ENCODE data around the gene PCNT.
A peak's percentile ranks its signal among the peaks of the same experiment; 100 is the strongest.
"Not testable (repeated sequence)": the region's sequence is repeated elsewhere in the genome, so short reads cannot be mapped to it uniquely, and the experiment has no call there.

Gene PCNT

GRCh38 chr21:46455575-46456385, 131.8 kb downstream of the PCNT start:
- no peak for DNase-seq

- DNase-seq, result no peak
These were observed 132.8 kb downstream of the PCNT start for GRCh38 chr21:46456750-46457149.

DNA sequence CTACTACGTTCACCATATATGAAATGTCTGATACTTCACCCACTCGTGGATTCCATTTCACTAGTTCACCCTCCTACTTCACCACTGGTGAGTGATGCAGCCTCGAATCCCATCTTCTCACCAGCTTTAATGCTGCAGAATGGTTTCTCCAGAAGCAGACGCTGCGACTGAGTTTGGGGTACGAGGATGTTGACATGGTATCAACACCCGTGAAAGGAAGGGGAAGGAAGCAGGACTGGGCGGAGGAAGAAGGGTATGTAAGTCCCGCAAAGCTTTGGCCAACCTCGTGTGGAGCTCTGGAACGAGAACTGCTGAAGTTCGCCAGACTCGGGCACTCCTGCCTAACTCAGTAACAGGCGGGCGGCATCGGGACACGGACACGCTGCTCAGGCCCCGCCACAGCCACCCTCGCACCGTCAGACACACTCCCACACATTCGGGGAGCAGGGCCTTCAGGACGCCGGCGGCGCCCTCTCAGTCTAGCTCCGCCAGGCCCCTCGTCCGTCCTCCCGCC, 133.9 kb downstream of the PCNT start:
- DNase-seq, result no peak

DNA sequence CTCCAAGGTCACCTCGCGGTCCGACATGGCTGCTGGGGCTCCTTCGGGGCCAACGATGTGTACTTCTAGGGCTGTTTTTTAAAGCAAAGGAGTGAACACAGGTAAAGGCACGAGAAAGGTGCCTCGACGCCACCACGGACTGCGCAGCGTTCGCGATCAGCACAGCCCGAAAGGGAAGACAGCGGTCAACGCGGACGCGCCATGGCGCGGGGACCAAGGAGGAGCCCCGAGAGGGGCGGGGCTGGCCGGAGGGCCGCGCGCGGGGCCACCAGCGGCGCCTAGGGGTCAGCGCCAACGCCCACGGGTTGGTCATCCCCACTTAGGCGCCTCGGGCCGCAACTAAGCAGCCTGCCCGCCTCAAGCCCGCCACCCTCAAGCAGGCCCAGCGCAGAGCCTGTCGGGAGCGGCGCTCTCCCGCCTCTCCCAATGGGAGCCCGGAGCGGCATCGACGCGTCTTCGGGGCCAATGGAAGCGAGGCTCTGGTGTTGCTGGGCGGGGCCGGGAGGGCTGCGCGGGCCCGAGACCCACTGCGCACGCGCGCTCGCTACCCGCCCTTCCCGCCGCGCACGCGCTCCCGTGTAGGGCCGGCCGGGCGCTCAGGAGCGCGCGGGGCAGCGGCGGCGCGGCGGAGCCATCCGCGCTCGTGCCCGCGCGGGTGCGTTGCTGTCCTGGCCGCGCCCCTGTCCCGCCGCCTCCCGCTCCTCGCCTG, 134.5 kb downstream of the PCNT start, which contains the start of gene DIP2A:
TSS of gene DIP2A (plus strand) at position 577 of the 709 bp plus-strand sequence. CDS start 241 bp downstream, outside the sequence.
- peak; percentile 51 for DNase-seq

DNA sequence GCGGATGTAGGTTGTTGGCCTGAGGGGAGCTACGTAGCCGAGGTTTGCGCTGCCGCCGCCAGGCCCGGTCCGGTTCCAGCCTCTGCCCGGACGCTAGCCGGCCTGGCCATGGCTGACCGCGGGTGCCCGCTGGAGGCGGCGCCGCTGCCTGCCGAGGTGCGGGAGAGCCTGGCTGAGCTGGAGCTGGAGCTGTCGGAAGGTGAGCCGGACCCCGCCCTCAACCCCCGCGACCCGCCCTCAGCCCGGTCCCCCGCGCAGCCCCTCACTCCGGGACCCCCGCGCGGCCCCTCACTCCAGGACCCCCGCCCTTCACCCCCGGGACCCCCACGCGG, 135.0 kb downstream of the PCNT start:
- DNase-seq, result no peak

DNA sequence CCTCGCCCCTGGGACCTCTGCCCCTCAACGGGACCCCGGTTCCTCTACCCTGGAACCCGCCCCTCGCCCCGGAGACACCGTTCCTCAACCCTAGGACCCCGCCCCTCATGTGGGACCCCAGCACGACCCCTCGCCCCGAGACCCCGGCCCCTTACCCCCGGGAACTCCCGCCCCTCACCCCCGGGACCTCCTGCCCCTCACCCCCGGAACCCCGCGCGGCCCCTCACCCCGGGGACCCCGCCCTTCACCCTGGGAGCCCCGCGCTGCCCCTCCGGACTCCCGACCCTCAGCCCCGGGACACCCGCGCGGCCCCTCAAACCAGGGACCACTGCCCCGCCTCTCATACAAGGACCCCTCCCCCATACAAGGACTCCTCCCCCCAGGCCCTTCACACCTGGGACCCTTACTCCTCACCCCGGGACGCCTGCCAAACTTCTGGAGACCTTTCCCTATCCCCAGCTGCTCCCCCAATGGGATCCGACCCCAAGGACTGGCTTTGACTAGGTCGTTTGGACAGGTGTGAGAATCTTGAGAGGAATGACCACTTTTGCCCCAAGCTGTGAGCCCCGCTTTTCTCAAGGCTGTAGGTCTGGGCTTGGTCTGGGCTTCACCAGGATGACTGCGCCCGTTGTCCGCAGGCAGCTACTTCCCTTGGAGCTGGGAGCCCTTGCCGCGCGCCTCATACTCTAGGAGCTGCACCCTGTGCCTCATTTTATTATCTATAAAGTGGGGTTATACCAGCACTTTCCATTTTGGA, 135.6 kb downstream of the PCNT start:
- no peak for DNase-seq

DNA sequence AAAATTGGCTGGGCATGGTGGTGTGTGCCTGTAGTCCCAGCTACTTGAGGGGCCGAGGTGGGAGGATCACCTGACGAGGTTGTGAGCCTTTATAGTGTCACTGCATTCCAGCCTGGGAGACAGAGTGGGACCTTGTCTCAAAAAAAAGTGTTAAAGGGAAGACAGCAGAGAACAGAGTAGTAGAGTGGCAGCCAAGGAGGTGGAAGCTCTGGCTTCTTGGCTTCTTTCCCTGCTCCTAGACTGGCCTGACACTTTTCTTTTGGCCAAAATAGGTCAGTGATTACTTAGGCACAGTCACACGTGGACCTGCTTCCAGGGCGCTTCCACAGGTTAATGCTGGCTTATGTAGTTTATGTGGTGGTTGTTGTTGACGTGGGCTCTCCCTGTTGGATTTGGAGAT, 138.0 kb downstream of the PCNT start:
- no peak for DNase-seq

DNA sequence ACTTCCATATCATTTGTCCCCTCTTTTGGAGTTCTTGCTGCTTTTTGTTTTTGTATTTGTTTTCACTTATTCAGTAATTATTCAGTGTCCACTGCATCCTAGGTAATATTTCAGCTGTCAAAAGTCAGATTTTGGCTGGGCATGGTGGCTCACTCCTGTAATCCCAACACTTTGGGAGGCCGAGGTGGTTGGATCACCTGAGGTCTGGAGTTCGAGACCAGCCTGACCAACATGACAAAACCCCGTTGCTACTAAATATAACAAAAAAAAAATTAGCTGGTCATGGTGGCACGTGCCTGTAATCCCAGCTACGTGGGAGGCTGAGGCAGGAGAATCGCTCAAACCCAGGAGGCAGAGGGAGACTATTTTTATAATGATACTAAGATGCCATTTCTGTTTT, 141.2 kb downstream of the PCNT start:
- not testable (repeated sequence) for DNase-seq

GRCh38 chr21:46465651-46466050, 141.7 kb downstream of the PCNT start:
- DNase-seq, result no peak

GRCh38 chr21:46468108-46468774, 144.3 kb downstream of the PCNT start:
- no peak for DNase-seq

DNA sequence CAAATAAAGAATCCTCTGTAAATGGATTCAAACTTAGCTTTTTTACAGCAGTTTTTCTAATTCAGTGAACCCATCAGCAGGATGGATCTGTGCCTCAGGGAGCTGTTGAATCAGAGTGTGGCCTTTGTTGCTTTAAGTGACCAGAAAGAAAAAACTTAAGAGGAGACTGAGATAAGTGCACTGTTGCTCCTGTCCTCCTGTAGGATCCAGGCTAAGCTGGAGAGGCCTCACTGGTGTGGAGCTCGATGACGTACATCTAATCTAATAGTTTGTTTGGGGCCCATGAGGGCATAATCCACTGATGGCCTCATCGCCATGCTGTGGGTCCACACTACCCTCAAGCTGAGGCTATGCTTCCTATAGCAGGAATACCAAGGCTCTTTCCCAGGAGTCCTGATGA, 145.3 kb downstream of the PCNT start:
- DNase-seq, result no peak

DNA sequence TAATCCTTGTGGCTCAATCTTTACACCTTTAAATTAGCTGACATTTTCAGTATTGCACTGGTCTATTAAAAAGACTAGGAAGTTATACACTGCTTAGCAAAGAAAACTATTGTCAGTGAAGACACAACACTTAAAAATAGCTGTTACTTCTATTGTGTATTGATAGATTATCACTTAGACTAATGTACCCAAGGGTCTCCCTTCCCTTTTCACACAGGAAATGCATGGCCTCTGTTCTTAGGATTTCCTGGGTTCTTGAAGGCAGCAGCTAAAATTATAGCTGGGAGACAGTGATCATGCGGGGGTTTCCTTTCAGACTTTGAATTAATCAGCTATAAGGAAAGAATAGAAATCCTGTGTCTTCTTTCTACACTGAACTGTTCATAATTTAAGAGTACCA, 147.6 kb downstream of the PCNT start:
- no peak for DNase-seq

DNA sequence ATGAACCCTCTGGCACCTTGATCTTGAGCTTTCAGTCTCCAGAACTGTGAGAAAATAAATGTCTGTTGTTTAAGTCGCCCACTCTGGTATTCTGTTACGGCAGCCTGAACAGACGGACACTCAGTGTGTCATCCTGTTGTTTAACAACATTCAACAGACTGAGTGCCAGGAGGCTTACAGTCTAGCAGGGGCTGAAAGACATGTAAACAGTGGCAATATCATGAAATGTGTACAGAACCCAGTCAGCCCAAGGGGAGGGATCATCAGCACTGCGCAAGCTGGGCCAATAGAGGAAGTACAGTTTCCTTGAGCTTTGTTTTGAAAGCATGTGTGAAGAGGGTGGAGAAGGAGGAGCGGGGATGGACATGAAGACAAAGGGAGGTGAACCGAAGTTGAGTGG, 148.3 kb downstream of the PCNT start:
- DNase-seq, result no peak

DNA sequence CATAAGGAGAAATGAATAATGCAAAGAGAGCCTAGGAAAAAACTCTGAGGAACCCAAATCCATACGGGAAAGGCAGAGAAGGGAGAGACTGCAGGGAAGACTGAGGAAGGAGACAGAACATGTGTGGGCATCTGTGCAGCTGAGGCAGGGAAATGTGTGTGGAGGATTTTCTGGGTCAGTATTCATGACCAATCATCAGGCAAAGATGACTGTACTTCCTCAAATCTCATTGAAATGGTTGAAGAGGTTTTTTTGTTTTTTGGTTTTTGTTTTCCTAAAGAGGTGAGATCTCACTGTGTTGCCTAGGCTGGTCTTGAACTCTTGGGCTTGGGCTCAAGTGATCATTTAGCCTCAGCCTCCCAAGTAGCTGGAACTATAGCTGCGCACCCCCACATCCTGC, 150.4 kb downstream of the PCNT start:
- DNase-seq, result no peak

DNA sequence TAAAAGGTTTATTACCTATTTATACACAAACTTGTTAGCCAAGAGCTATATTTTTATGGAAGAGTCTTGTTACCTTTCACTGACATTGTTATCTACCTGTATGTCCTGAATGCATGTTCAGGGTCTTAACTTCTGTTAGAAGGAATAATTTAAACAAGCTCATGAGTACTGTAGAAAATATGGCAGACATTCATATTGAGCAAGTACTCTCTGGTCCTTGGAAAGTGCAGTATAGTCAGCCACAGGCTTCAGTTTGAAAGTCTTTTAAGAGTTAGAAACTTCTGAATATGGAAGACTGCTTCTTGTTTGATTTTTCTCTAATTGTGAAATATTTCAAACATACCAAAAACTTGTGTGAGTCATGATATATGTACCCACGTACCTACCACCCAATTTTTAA, 151.3 kb downstream of the PCNT start:
- no peak for DNase-seq

DNA sequence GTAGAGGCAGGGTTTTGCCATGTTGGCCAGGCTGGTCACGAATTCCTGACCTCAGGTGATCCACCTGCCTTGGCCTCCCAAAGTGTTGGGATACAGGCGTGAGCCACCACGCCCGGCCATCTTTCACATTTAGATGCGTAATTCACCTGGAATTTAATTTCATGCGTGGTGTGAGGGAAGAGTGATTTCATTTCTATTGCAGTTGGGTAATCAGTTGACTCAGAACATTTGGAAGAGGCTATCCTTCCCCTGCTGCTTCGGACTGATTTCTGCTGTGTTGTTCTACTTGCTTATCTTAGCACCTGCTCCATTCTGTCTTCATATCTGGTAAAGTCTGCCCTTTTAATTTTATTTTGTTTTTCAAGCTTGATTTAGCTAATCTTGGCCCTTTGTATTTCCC, 153.8 kb downstream of the PCNT start:
- DNase-seq, result no peak

DNA sequence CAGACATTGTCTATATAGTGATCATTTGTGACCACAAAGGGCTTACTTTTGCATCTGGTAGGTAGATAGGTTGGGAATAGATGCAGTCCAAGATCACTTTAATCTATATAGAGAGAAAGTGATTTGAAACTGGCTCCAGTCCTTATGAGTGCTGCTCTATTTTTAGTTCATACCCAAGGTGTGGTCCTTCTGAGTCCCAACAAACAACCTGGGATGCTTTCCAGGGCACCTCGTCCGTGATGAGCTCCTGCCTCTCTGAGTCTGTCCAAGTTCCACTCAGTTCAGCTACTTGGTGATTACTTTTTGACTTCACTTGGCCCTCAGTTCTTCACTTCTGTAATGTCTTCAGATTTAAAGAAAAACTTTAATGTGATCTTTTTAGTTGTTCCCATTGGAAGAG, 155.0 kb downstream of the PCNT start:
- no peak for DNase-seq

GRCh38 chr21:46480466-46480865, 156.5 kb downstream of the PCNT start:
- DNase-seq, result no peak

DNA sequence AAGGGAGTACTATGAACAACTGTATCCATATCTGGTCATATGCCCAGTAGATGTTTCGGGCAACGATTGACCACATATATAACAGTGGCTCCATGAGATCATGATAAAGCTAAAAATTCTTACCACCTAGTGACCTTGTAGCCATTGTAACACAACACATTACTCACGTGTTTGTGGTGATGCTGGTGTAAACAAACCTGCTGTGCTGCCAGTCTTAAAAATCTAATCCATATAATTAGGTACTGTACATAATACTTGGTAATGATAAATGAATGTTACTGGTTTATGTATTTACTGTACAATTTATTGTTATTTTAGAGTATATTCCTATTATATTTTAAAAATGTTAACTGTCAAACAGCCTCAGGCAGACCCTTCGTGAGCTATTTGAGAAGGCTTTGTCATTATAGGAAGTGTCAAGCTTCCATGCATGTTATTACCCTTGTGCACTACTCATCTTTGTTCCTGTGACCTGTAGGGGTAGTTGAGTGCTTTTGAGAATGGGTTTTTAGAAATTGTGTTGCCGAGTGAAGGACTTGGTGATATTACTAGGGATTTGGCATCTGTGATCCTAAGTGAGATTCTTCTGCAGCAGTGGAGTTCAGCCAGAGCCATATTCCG, 158.4 kb downstream of the PCNT start:
- DNase-seq, result no peak

- no peak for DNase-seq
These were observed 158.9 kb downstream of the PCNT start for GRCh38 chr21:46482846-46483231.

- DNase-seq, result no peak
These were observed 159.6 kb downstream of the PCNT start for GRCh38 chr21:46483300-46484295.

All from NCI-H524 treated with DMSO at 0.1 percent for 48 hours (cell line).